ENCODE results near the gene ADAMTS14. TPM values are rescaled to one million over a fixed set of nuclear protein-coding genes. Genes with fewer than 3 reads are reported as not detected.

The ADAMTS14 gene
- polyA plus RNA-seq, 1 donor (not counting 4 experiments of a cell fraction or from before 2014, with no cell fraction given) = 0.09 TPM

DNA sequence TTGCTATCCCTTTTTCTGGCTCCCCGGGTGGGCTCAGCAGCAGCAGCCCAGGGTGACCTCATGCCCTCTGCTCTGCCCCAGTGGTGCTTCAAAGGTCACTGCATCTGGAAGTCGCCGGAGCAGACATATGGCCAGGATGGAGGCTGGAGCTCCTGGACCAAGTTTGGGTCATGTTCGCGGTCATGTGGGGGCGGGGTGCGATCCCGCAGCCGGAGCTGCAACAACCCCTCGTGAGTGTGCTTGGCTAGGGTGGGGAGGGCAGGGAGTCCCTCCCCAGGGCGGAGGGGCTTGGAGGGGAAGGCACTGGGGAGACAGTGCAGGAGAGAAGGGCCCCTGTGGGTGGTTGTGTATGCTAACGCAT lies 66.4 kb downstream of the ADAMTS14 start:
- Histone ChIP-seq H4K20me1 (ENCODE audit: control insufficient read depth, extremely low read depth, insufficient read depth, low read length) (no peaks in the 10 kb centered on the region), H3K9me1 (ENCODE audit: control insufficient read depth, extremely low read depth, insufficient read depth, low read length) (no peaks in the 10 kb centered on the region), H3K4me3 (ENCODE audit: control insufficient read depth in 2 of 3, extremely low read depth in 1 of 3, insufficient read depth in 2 of 3, low read depth in 1 of 3, low read length in 3 of 3) (no peak overlapping the region), H3K79me2 (ENCODE audit: control insufficient read depth, insufficient read depth, low read length) (no peaks in the 10 kb centered on the region), H2AFZ (ENCODE audit: control insufficient read depth, low read length) (no peak overlapping the region), H3K27me3 (ENCODE audit: control insufficient read depth, extremely low read depth, insufficient read depth, low read length) (peaks cover 30% of the 10 kb centered on the region), H3K36me3 (ENCODE audit: control insufficient read depth in 2 of 2, extremely low read depth in 1 of 2, insufficient read depth in 2 of 2, low read length in 2 of 2) (no peaks in the 10 kb centered on the region), H3K27ac (ENCODE audit: control insufficient read depth, insufficient read depth, low read length) (no peak overlapping the region), H3K4me2 (ENCODE audit: control insufficient read depth, extremely low read depth, insufficient read depth, low read depth, low read length) (no peak overlapping the region), H3K9ac (ENCODE audit: control insufficient read depth, extremely low read depth, insufficient read depth, low read length) (no peak overlapping the region), H3K4me1 (ENCODE audit: control insufficient read depth, extremely low read depth, insufficient read depth, low read length) (no peaks in the 10 kb centered on the region), H3K9me3 (ENCODE audit: control insufficient read depth, low read depth, low read length) (no peaks in the 10 kb centered on the region)
- dilution Hi-C loops (cut with MboI; ENCODE audit: extremely low pct_ligation_motif_present, low sequenced_read_pairs) = no loop called here
- no peak for FAIRE-seq
- no peak for TF ChIP-seq EZH2 (IDR thresholded peaks at IDR 0.05; ENCODE audit: low read length)
- no peak for TF ChIP-seq CTCF (optimal IDR thresholded peaks at IDR 0.05 in 1 of 3, IDR thresholded peaks at IDR 0.05 in 1 of 3, conservative IDR thresholded peaks at IDR 0.05 in 1 of 3; ENCODE audit: extremely low read depth in 1 of 3, insufficient read depth in 2 of 3, low read length in 3 of 3)
- no peak for DNase-seq (ENCODE audit: low read depth, low spot score)

GRCh38 chr10:70740406-70741288 lies 68.3 kb downstream of the ADAMTS14 start:
- Histone ChIP-seq H3K4me3 (ENCODE audit: control insufficient read depth in 2 of 3, extremely low read depth in 1 of 3, insufficient read depth in 2 of 3, low read depth in 1 of 3, low read length in 3 of 3) (no peak overlapping the region), H2AFZ (ENCODE audit: control insufficient read depth, low read length) (no peak overlapping the region), H3K9me1 (ENCODE audit: control insufficient read depth, extremely low read depth, insufficient read depth, low read length) (no peaks in the 10 kb centered on the region), H3K36me3 (ENCODE audit: control insufficient read depth in 2 of 2, extremely low read depth in 1 of 2, insufficient read depth in 2 of 2, low read length in 2 of 2) (no peaks in the 10 kb centered on the region), H3K9ac (ENCODE audit: control insufficient read depth, extremely low read depth, insufficient read depth, low read length) (no peak overlapping the region), H3K27ac (ENCODE audit: control insufficient read depth, insufficient read depth, low read length) (no peak overlapping the region), H3K79me2 (ENCODE audit: control insufficient read depth, insufficient read depth, low read length) (no peaks in the 10 kb centered on the region), H3K9me3 (ENCODE audit: control insufficient read depth, low read depth, low read length) (no peaks in the 10 kb centered on the region), H4K20me1 (ENCODE audit: control insufficient read depth, extremely low read depth, insufficient read depth, low read length) (no peaks in the 10 kb centered on the region), H3K4me1 (ENCODE audit: control insufficient read depth, extremely low read depth, insufficient read depth, low read length) (no peaks in the 10 kb centered on the region), H3K4me2 (ENCODE audit: control insufficient read depth, extremely low read depth, insufficient read depth, low read depth, low read length) (no peak overlapping the region), H3K27me3 (ENCODE audit: control insufficient read depth, extremely low read depth, insufficient read depth, low read length) (peaks cover 34% of the 10 kb centered on the region)
- TF ChIP-seq CTCF (optimal IDR thresholded peaks at IDR 0.05 in 1 of 3, IDR thresholded peaks at IDR 0.05 in 1 of 3, conservative IDR thresholded peaks at IDR 0.05 in 1 of 3; ENCODE audit: extremely low read depth in 1 of 3, insufficient read depth in 2 of 3, low read length in 3 of 3) = no peak
- no peak for TF ChIP-seq EZH2 (IDR thresholded peaks at IDR 0.05; ENCODE audit: low read length)
- FAIRE-seq (no peak), DNase-seq (ENCODE audit: low read depth, low spot score) (no peak)
- dilution Hi-C loops (cut with MboI; ENCODE audit: extremely low pct_ligation_motif_present, low sequenced_read_pairs) = no loop called here
